Type B pancreatic cell (in vitro differentiated cells): Measurements from ENCODE around the gene OSBPL2. TPM values are rescaled to one million over a fixed set of nuclear protein-coding genes. Genes with fewer than 3 reads are reported as not detected.

ENCODE experiments used
- DNase-seq: peaks from one replicate; pipeline ENCODE4 v3.0.0; 2021; ENCODE audit warnings: mixed read lengths; ENCODE audit not compliant: unreplicated experiment; ENCODE audit errors: extremely low spot score
- H3K27ac Mint-ChIP-seq: 2 replicates; pipeline ENCODE4 v1.8.0; 2021; ENCODE audit warnings: mild to moderate bottlenecking, mixed read lengths
- H3K27me3 Mint-ChIP-seq: 2 replicates; pipeline ENCODE4 v1.8.0; 2021; ENCODE audit warnings: mixed read lengths
- H3K36me3 Mint-ChIP-seq: 2 replicates; pipeline ENCODE4 v1.8.0; 2021; ENCODE audit warnings: mixed read lengths
- H3K4me1 Mint-ChIP-seq: one replicate; pipeline ENCODE4 v1.8.0; 2021; ENCODE audit warnings: mixed read lengths; ENCODE audit not compliant: unreplicated experiment
- H3K4me3 Mint-ChIP-seq: 2 replicates; pipeline ENCODE4 v1.8.0; 2021; ENCODE audit warnings: mild to moderate bottlenecking, mixed read lengths
- H3K9me3 Mint-ChIP-seq: 2 replicates; pipeline ENCODE4 v1.8.0; 2021; ENCODE audit warnings: mixed read lengths
- CTCF ChIP-seq: fragments of 200-600 bp; sonication (generic); conservative IDR thresholded peaks from 2 replicates; pipeline ENCODE4 v1.5.0; 2021; ENCODE audit warnings: antibody characterized with exemption, mild to moderate bottlenecking
- total RNA-seq: library from RNA; stranded (reverse); gene quantifications from 2 replicates; pipeline ENCODE4 v1.2.1, GENCODE V29; 2021; ENCODE audit warnings: low replicate concordance

The OSBPL2 gene
- total RNA-seq, 1 donor from 2014 or later: 43.7 TPM

- no peak for DNase-seq
- Mint-ChIP-seq H3K36me3 (no peaks in the 10 kb centered on the region), H3K27ac (no peak overlapping the region), H3K4me1 (no peaks in the 10 kb centered on the region), H3K9me3 (no peaks in the 10 kb centered on the region), H3K4me3 (no peak overlapping the region), H3K27me3 (no peaks in the 10 kb centered on the region)
- TF ChIP-seq CTCF: no peak
These were observed 87.0 kb downstream of the OSBPL2 start for GRCh38 chr20:62325172-62325905.

GRCh38 chr20:62326559-62326958 lies 88.2 kb downstream of the OSBPL2 start:
- Mint-ChIP-seq H3K36me3 (no peaks in the 10 kb centered on the region), H3K27me3 (no peaks in the 10 kb centered on the region), H3K4me1 (no peaks in the 10 kb centered on the region), H3K4me3 (no peak overlapping the region), H3K27ac (no peak overlapping the region), H3K9me3 (no peaks in the 10 kb centered on the region)
- TF ChIP-seq CTCF: no peak
- DNase-seq: no peak

- TF ChIP-seq CTCF: no peak
- H3K9me3 Mint-ChIP-seq: no peaks in the 10 kb centered on the region
- H3K36me3 Mint-ChIP-seq: no peaks in the 10 kb centered on the region
- no peak for DNase-seq
- no peaks in the 10 kb centered on the region for H3K27me3 Mint-ChIP-seq
- H3K27ac Mint-ChIP-seq: no peak overlapping the region
- no peaks in the 10 kb centered on the region for H3K4me1 Mint-ChIP-seq
- no peak overlapping the region for H3K4me3 Mint-ChIP-seq
These were observed 88.8 kb downstream of the OSBPL2 start for GRCh38 chr20:62326959-62327725.

- Mint-ChIP-seq H3K27ac (no peak overlapping the region), H3K36me3 (no peaks in the 10 kb centered on the region), H3K4me3 (no peak overlapping the region), H3K27me3 (no peaks in the 10 kb centered on the region), H3K9me3 (no peaks in the 10 kb centered on the region), H3K4me1 (no peaks in the 10 kb centered on the region)
- no peak for TF ChIP-seq CTCF
- no peak for DNase-seq
These were observed 89.6 kb downstream of the OSBPL2 start for GRCh38 chr20:62327726-62328495.

GRCh38 chr20:62328684-62329388 lies 90.5 kb downstream of the OSBPL2 start:
- no peak for TF ChIP-seq CTCF
- no peaks in the 10 kb centered on the region for H3K9me3 Mint-ChIP-seq
- H3K27ac Mint-ChIP-seq: no peak overlapping the region
- no peak for DNase-seq
- H3K4me1 Mint-ChIP-seq: no peaks in the 10 kb centered on the region
- no peak overlapping the region for H3K4me3 Mint-ChIP-seq
- no peaks in the 10 kb centered on the region for H3K27me3 Mint-ChIP-seq
- no peaks in the 10 kb centered on the region for H3K36me3 Mint-ChIP-seq
